Stromal cell of bone marrow (primary cell): ENCODE measurements around the gene ZFAND3.

Source experiments
- DNase-seq: peaks from one replicate; pipeline ENCODE4 v3.0.0-alpha.2; 2012; ENCODE audit warnings: low read depth

The ZFAND3 gene

GRCh38 chr6:38134704-38135088 lies 315.2 kb downstream of the ZFAND3 start:
- no peak for DNase-seq

- DNase-seq = no peak
These were observed 317.0 kb downstream of the ZFAND3 start for GRCh38 chr6:38136547-38136946.

DNA sequence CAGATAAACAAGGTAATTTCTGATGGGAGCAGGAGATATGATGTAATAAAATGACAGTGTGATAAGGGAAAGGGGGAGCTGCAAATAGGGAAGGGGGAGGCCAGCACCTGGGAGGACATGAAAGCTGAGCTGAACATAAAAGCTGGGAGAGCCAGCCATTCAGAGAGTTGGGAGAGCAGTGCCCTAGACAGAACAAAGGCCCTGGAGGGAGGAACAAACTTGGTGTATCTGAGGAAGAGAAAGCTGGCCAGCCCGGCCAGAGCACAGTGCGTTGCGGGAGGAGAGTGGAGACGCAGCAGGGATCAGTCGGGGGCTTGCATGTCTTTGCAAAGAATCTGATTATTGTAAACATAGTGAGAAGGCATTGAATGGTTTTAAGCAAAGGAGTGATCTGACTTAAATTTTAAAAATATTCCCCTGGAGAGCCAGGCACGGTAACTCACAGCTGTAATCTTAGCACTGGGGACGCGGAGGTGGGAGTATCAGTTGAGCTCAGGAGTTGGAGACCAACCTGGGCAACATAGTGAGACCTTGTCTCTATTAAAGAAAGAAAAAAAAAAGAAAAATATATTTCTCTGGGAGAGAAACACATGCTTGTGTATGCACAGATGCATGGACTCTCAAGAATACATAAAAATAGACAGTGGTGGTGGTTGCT lies 318.2 kb downstream of the ZFAND3 start:
- DNase-seq = no peak

GRCh38 chr6:38138374-38138773 lies 318.8 kb downstream of the ZFAND3 start:
- no peak for DNase-seq

GRCh38 chr6:38141085-38141484 lies 321.6 kb downstream of the ZFAND3 start:
- DNase-seq = no peak

GRCh38 chr6:38141716-38142115 lies 322.2 kb downstream of the ZFAND3 start:
- no peak for DNase-seq

DNA sequence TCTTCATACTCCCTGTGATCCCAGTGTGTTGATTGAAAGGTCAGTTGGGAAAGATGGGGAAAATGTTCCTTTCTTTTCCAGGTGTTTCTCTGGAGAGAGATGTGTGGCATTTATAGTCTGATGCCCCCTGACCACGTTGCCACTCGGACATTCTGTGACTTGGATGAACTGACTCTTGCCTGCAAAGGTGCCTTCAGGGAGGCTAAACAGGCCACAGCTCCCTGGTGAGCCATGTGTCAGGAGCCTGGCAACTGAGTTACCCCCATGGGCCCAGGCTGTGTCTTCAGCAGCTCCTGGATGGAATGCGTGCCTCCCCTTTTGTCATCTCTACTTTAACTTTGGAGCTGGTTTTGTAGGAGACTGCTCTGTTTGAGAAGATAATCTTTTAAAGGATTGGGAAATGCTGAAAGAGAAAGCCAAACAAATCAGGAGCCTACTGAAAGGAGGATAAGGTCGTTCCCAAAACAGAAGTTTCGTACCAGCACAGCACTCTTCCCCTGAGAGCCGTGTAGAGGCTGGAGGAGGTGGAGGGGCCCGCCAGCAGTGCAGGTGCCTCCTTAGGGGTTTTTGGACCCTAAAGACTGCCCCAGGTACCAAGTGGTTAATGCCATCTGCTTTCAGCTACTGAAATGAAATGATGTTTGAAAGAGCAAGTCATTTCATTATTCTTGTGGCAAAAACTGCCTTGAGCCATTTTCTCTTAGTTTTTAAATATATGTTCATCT lies 322.8 kb downstream of the ZFAND3 start:
- DNase-seq = no peak

GRCh38 chr6:38143191-38144150 lies 323.9 kb downstream of the ZFAND3 start:
- no peak for DNase-seq

- no peak for DNase-seq
These were observed 324.9 kb downstream of the ZFAND3 start for GRCh38 chr6:38144365-38144945.

- no peak for DNase-seq
These were observed 326.6 kb downstream of the ZFAND3 start for GRCh38 chr6:38146021-38146733.

GRCh38 chr6:38146734-38147027 lies 327.2 kb downstream of the ZFAND3 start:
- no peak for DNase-seq

DNA sequence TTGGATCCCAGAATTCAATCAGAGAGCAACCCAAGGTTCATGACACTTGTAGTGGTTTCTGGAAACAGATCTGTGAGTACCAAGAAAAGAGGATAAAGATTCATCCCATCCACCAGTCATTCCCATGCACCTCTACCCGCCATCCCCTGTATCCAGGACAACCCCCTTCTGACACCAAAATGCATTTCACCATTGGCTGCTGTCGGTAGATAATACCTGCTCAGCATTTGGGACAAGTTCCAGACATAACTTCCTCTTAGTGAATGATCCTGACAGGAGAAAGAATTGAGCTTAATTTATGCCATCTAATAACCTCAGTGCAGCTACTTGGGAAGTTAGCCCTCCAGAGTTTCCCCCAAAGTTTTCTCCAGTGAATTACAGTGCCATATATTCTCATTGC lies 329.1 kb downstream of the ZFAND3 start:
- no peak for DNase-seq

GRCh38 chr6:38149531-38149930 lies 330.0 kb downstream of the ZFAND3 start:
- DNase-seq = no peak

GRCh38 chr6:38150021-38150420 lies 330.5 kb downstream of the ZFAND3 start:
- no peak for DNase-seq

GRCh38 chr6:38150681-38151296 lies 331.3 kb downstream of the ZFAND3 start:
- no peak for DNase-seq

- no peak for DNase-seq
These were observed 332.3 kb downstream of the ZFAND3 start for GRCh38 chr6:38151580-38152500.

- DNase-seq = no peak
These were observed 333.1 kb downstream of the ZFAND3 start for GRCh38 chr6:38152620-38153019.

- no peak for DNase-seq
These were observed 333.7 kb downstream of the ZFAND3 start for GRCh38 chr6:38153076-38153797.

DNA sequence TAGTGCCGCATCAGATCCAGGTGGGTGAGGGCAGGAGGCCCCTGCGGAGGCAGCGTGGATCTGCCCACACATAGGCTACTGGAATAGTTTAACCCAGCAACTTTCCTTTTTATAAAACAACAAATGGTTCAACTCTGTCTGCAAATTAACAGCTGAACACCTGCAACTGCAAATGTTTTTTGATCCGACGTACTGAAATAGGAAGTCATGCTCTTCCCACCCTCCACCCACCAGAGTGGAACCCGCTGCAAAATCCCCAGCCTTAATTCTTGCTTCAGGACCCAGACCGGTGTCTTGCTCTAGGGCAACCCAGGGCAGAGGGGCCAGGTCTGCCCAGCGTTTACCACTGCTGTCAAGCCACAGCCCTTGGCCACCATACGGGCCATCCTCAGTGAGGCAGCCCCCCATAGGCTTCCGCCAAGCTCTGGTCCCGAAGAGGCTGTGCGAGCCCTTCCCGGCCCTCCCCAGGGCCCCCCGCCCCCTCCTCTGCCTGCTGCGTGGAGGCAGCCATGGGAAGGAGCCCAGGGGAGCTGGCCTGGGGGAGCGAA lies 334.3 kb downstream of the ZFAND3 start:
- DNase-seq = no peak
